GM12878 (cell line): ENCODE results near the gene RCE1. TPM values are rescaled to one million over a fixed set of nuclear protein-coding genes. Genes with fewer than 3 reads are reported as not detected.

Experiments used
- BCL3 ChIP-seq: IDR thresholded peaks from 2 replicates; pipeline ENCODE4 v1.6.1; 2011; ENCODE audit warnings: borderline replicate concordance, low read depth, mild to moderate bottlenecking, moderate library complexity, low read length; ENCODE audit not compliant: insufficient read depth, poor library complexity, severe bottlenecking
- HCFC1 ChIP-seq: fragments of 150-350 bp; IDR thresholded peaks from 2 replicates; pipeline ENCODE4 v1.6.1; 2014; ENCODE audit warnings: low read length
- NFYA ChIP-seq: IDR thresholded peaks from 2 replicates; pipeline ENCODE4 v1.6.1; 2011; ENCODE audit warnings: low read depth, mild to moderate bottlenecking, low read length, improper control_type of control experiment, borderline replicate concordance
- PML ChIP-seq: IDR thresholded peaks from 2 replicates; pipeline ENCODE4 v1.6.1; 2012; ENCODE audit warnings: low read length, inconsistent platforms
- POU2F2 ChIP-seq: IDR thresholded peaks from 3 replicates; pipeline ENCODE4 v1.6.1; 2011; ENCODE audit warnings: low read depth, mild to moderate bottlenecking, low read length, borderline replicate concordance
- RCOR1 ChIP-seq: conservative IDR thresholded peaks from 2 replicates; pipeline ENCODE4 v1.6.1; 2012; ENCODE audit warnings: low read depth, low read length, improper control_type of control experiment
- SPI1 ChIP-seq: IDR thresholded peaks from 2 replicates; pipeline ENCODE4 v1.6.1; 2011; ENCODE audit warnings: low read depth, mild to moderate bottlenecking, low read length, moderate library complexity, borderline replicate concordance; ENCODE audit not compliant: insufficient read depth
- TCF3 ChIP-seq: IDR thresholded peaks from 2 replicates; pipeline ENCODE4 v1.6.1; 2012; ENCODE audit warnings: low read depth, mild to moderate bottlenecking, low read length, borderline replicate concordance; ENCODE audit not compliant: insufficient read depth
- ZBTB4 ChIP-seq: fragments of 450-650 bp; formaldehyde crosslinking; IDR thresholded peaks from 2 replicates; pipeline ENCODE4 v1.4.0; 2022; ENCODE audit warnings: mild to moderate bottlenecking, moderate library complexity
- ZNF207 ChIP-seq: fragments of 450-650 bp; IDR thresholded peaks from 2 replicates; pipeline ENCODE4 v1.6.1; 2014; ENCODE audit warnings: antibody characterized with exemption, mild to moderate bottlenecking, borderline replicate concordance
- ZNF217 ChIP-seq: fragments of 450-650 bp; IDR thresholded peaks from 2 replicates; pipeline ENCODE4 v1.6.1; 2017; ENCODE audit warnings: antibody characterized with exemption, mild to moderate bottlenecking
- polyA plus RNA-seq, 11 experiments: library from polyadenylated mRNA; depleted of rRNA in 4 of 11; unstranded in 6 of 11; stranded (reverse) in 5 of 11; fragments of >200 nt; fragmentation: Nextera tagmentation in 4 of 11; fragmentation: Illumina TruSeq in 1 of 11; extraction: Ambion mirVana in 4 of 11; extraction: Trizol in 1 of 11; gene quantifications; 1 replicate in 1 of 11; 2 replicates in 10 of 11; pipeline versions ENCODE4 v1.2.1 to v1.2.3, GENCODE V29; 2011 to 2016; ENCODE audit warnings: inconsistent platforms in 2 of 11, missing spikeins in 2 of 11, low read depth in 1 of 11
- total RNA-seq, 4 experiments: library from RNA; depleted of rRNA in 3 of 4; stranded (reverse); fragments of >200 nt in 3 of 4; fragmentation: Illumina TruSeq in 1 of 4; extraction: Trizol in 1 of 4; gene quantifications; 2 replicates each; pipeline versions ENCODE4 v1.2.1 to v1.2.3, GENCODE V29; 2013 to 2021
- TF ChIP-seq, protein P1 (sequence below), 3 experiments: IDR thresholded peaks in 2 of 3; conservative IDR thresholded peaks in 1 of 3; 2 replicates each; pipeline ENCODE4 v1.5.1; 2011; ENCODE audit warnings: low read depth in 3 of 3, low read length in 3 of 3, mild to moderate bottlenecking in 3 of 3, control low read depth in 2 of 3, moderate library complexity in 2 of 3, inconsistent platforms in 1 of 3, mixed read lengths in 1 of 3; ENCODE audit not compliant: control insufficient read depth in 2 of 3, insufficient read depth in 1 of 3; ENCODE audit errors: extremely low read depth in 1 of 3
- TF ChIP-seq, protein P2 (sequence below): fragments of 450-650 bp; IDR thresholded peaks from 2 replicates; pipeline ENCODE4 v1.6.1; 2016; ENCODE audit warnings: mild to moderate bottlenecking

RCE1 gene
- total and polyA plus RNA-seq, 10 of the 15 experiments (the other 5 are each of a cell fraction or from before 2014, with no cell fraction given) = 0.79 to 32.9 (median 16.4) TPM

- peak; percentile 61 for TF ChIP-seq BCL3
- TF ChIP-seq HCFC1 = peak; percentile 81
- TF ChIP-seq, protein P1, sequence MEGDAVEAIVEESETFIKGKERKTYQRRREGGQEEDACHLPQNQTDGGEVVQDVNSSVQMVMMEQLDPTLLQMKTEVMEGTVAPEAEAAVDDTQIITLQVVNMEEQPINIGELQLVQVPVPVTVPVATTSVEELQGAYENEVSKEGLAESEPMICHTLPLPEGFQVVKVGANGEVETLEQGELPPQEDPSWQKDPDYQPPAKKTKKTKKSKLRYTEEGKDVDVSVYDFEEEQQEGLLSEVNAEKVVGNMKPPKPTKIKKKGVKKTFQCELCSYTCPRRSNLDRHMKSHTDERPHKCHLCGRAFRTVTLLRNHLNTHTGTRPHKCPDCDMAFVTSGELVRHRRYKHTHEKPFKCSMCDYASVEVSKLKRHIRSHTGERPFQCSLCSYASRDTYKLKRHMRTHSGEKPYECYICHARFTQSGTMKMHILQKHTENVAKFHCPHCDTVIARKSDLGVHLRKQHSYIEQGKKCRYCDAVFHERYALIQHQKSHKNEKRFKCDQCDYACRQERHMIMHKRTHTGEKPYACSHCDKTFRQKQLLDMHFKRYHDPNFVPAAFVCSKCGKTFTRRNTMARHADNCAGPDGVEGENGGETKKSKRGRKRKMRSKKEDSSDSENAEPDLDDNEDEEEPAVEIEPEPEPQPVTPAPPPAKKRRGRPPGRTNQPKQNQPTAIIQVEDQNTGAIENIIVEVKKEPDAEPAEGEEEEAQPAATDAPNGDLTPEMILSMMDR (IDR thresholded peaks at IDR 0.05 in 2 of 3, conservative IDR thresholded peaks at IDR 0.05 in 1 of 3; ENCODE audit: control insufficient read depth in 2 of 3, extremely low read depth in 1 of 3, insufficient read depth in 1 of 3, low read depth in 3 of 3, low read length in 3 of 3) = no peak
- peak; percentile 69; the same call in 1 of the 2 replicates for TF ChIP-seq TCF3
- TF ChIP-seq, protein P2, sequence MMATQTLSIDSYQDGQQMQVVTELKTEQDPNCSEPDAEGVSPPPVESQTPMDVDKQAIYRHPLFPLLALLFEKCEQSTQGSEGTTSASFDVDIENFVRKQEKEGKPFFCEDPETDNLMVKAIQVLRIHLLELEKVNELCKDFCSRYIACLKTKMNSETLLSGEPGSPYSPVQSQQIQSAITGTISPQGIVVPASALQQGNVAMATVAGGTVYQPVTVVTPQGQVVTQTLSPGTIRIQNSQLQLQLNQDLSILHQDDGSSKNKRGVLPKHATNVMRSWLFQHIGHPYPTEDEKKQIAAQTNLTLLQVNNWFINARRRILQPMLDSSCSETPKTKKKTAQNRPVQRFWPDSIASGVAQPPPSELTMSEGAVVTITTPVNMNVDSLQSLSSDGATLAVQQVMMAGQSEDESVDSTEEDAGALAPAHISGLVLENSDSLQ = no peak
- 0 out of 2 replicates have a peak, but pooled peaks have one; percentile 37 for TF ChIP-seq PML
- TF ChIP-seq ZNF217 = 0 out of 2 replicates have a peak, but pooled peaks have one; percentile 29
- no peak for TF ChIP-seq SPI1
- TF ChIP-seq ZNF207 = peak; percentile 94
- no peak for TF ChIP-seq RCOR1
- TF ChIP-seq POU2F2 = peak; percentile 68; the same call in 2 of the 3 replicates
- TF ChIP-seq ZBTB4 (CRISPR knock-in tag) = no peak
- no peak for TF ChIP-seq NFYA
Observed at GRCh38 chr11:66842896-66843775, at the start of gene RCE1 (continued).
